Measurements from ENCODE around the gene PRKG2.

- TF ChIP-seq EP300 (IDR thresholded peaks at IDR 0.05), result no peak
- TF ChIP-seq, protein P1, sequence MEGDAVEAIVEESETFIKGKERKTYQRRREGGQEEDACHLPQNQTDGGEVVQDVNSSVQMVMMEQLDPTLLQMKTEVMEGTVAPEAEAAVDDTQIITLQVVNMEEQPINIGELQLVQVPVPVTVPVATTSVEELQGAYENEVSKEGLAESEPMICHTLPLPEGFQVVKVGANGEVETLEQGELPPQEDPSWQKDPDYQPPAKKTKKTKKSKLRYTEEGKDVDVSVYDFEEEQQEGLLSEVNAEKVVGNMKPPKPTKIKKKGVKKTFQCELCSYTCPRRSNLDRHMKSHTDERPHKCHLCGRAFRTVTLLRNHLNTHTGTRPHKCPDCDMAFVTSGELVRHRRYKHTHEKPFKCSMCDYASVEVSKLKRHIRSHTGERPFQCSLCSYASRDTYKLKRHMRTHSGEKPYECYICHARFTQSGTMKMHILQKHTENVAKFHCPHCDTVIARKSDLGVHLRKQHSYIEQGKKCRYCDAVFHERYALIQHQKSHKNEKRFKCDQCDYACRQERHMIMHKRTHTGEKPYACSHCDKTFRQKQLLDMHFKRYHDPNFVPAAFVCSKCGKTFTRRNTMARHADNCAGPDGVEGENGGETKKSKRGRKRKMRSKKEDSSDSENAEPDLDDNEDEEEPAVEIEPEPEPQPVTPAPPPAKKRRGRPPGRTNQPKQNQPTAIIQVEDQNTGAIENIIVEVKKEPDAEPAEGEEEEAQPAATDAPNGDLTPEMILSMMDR (IDR thresholded peaks at IDR 0.05), result no peak
- no peak for TF ChIP-seq POLR2A (IDR thresholded peaks at IDR 0.05)
These were observed 30.4 kb upstream of the PRKG2 start for GRCh38 chr4:81245218-81246009.
